HepG2 (cell line): ENCODE measurements around the gene LINGO3. TPM values are rescaled to one million over a fixed set of nuclear protein-coding genes. Genes with fewer than 3 reads are reported as not detected.
A peak's percentile ranks its signal among the peaks of the same experiment; 100 is the strongest.

ENCODE experiments used
- ATAC-seq: fragments of 200-7000 bp; cut with Tn5 transposase; 3 replicates; pipeline ENCODE4 v1.9.1; 2020; ENCODE audit warnings: mild to moderate bottlenecking, moderate library complexity
- BruUV-seq: library from RNA; stranded (reverse); fragments of 400-500 nt; replicated peaks from 2 replicates; lab custom pipeline; 2021; lab: Mats Ljungman, UMichigan
- CTCF ChIA-PET: fragments of 300-600 bp; formaldehyde crosslinking; extraction: SDS; loops from one replicate; lab custom pipeline; 2021; ENCODE audit warnings: low total read pairs, inconsistent platforms, low intra/inter-chr PET ratio; lab: Yijun Ruan, JAX
- POLR2A ChIA-PET: fragments of 350-600 bp; sonication (Branson Sonifier 250); formaldehyde crosslinking; loops from one replicate; lab custom pipeline; 2020; ENCODE audit warnings: antibody characterized with exemption, inconsistent platforms; lab: Yijun Ruan, JAX
- DNase-seq: peaks from one replicate; pipeline ENCODE4 v3.0.0-alpha.2; 2015; ENCODE audit warnings: low spot score
- FAIRE-seq: peaks from 3 replicates; lab custom pipeline; 2011; peaks lifted over from hg19 to GRCh38; lab: Jason Lieb, UNC
- H2AFZ ChIP-seq: one replicate; pipeline ENCODE4 v1.6.1; 2011; ENCODE audit warnings: low read length, inconsistent platforms
- H3K27ac ChIP-seq: fragments of 300-600 bp; 3 replicates; pipeline ENCODE4 v1.8.0; 2011; ENCODE audit warnings: mixed run types, mild to moderate bottlenecking, mixed read lengths, low read length, inconsistent platforms; ENCODE audit not compliant: insufficient read depth; ENCODE audit errors: extremely low read length
- H3K27me3 ChIP-seq, 2 experiments: fragments of 200-600 bp in 1 of 2; 2 replicates in 1 of 2; 3 replicates in 1 of 2; pipeline versions ENCODE4 v1.6.0 to v1.8.0; 2011; ENCODE audit warnings: low read length in 2 of 2, mild to moderate bottlenecking in 2 of 2, moderate library complexity in 2 of 2, inconsistent platforms in 1 of 2; ENCODE audit not compliant: insufficient read depth in 2 of 2, control insufficient read depth in 1 of 2
- H3K36me3 ChIP-seq, 2 experiments: fragments of 200-600 bp in 1 of 2; replicated peaks in 1 of 2; 2 replicates in 1 of 2; 3 replicates in 1 of 2; pipeline versions ENCODE4 v1.5.1 to v1.8.0; 2011; ENCODE audit warnings: low read length in 2 of 2, inconsistent platforms in 1 of 2; ENCODE audit not compliant: insufficient read depth in 2 of 2, control insufficient read depth in 1 of 2
- H3K4me1 ChIP-seq: 2 replicates; pipeline ENCODE4 v1.5.1; 2012; ENCODE audit warnings: low read length, inconsistent platforms; ENCODE audit not compliant: insufficient read depth
- H3K4me2 ChIP-seq: 2 replicates; pipeline ENCODE4 v1.6.0; 2011; ENCODE audit warnings: low read depth, low read length, inconsistent platforms
- H3K4me3 ChIP-seq, 3 experiments: fragments of 200-600 bp in 1 of 3; sonication (generic), shearing (Covaris generic) in 1 of 3; replicated peaks in 1 of 3; 2 replicates each; pipeline ENCODE4 v1.5.1; 2011 to 2016; ENCODE audit warnings: low read length in 3 of 3, inconsistent platforms in 2 of 3, low read depth in 2 of 3, mild to moderate bottlenecking in 2 of 3, control low read depth in 1 of 3, mixed read lengths in 1 of 3; ENCODE audit not compliant: insufficient read depth in 1 of 3
- H3K79me2 ChIP-seq: one replicate; pipeline ENCODE4 v1.6.1; 2011; ENCODE audit warnings: low read length, inconsistent platforms; ENCODE audit not compliant: insufficient read depth
- H3K9ac ChIP-seq: 2 replicates; pipeline ENCODE4 v1.6.0; 2011; ENCODE audit warnings: mild to moderate bottlenecking, low read depth, low read length, inconsistent platforms; ENCODE audit not compliant: insufficient read depth
- H3K9me3 ChIP-seq: 2 replicates; pipeline ENCODE4 v1.5.1; 2012; ENCODE audit warnings: mild to moderate bottlenecking, low read length
- H4K20me1 ChIP-seq: 2 replicates; pipeline ENCODE4 v1.6.0; 2011; ENCODE audit warnings: inconsistent platforms, mild to moderate bottlenecking, low read length, moderate library complexity; ENCODE audit not compliant: insufficient read depth
- CTCF ChIP-seq: sonication (generic); formaldehyde crosslinking; IDR thresholded peaks from 2 replicates; pipeline ENCODE4 v1.5.0; 2020; ENCODE audit warnings: mild to moderate bottlenecking, missing genetic modification reagents, moderate library complexity
- KDM2A ChIP-seq: sonication (generic); formaldehyde crosslinking; IDR thresholded peaks from 2 replicates; pipeline ENCODE4 v1.4.0; 2020; ENCODE audit warnings: low read depth, missing genetic modification reagents, borderline replicate concordance
- KDM5B ChIP-seq: sonication (generic); formaldehyde crosslinking; IDR thresholded peaks from 2 replicates; pipeline ENCODE4 v1.4.0; 2020; ENCODE audit warnings: missing genetic modification reagents, mild to moderate bottlenecking, borderline replicate concordance
- ZNF687 ChIP-seq: sonication (generic); formaldehyde crosslinking; IDR thresholded peaks from 2 replicates; pipeline ENCODE4 v1.5.1; 2020; ENCODE audit warnings: mild to moderate bottlenecking, missing genetic modification reagents, moderate library complexity
- WGBS: methylation state at CpG from one replicate; pipeline ENCODE4 v1.1.6; 2017; ENCODE audit warnings: low lambda C conversion rate; 5-methylcytosine and 5-hydroxymethylcytosine counted together
- in situ Hi-C: cut with HindIII; loops from 2 replicates; pipeline ENCODE4 v1.10.0; 2017; ENCODE audit warnings: low pct_unique_long_range_greater_than_20kb; ENCODE audit not compliant: extremely low pct_ligation_motif_present
- intact Hi-C: fragments of 100-400 bp; cut with micrococcal nuclease; formaldehyde crosslinking; loops from one replicate; pipeline ENCODE4 v1.10.0; 2022; ENCODE audit not compliant: unreplicated experiment
- polyA plus RNA-seq, 8 experiments: library from polyadenylated mRNA; depleted of rRNA in 3 of 8; stranded (reverse) in 7 of 8; unstranded in 1 of 8; fragments of >200 nt; fragmentation: Illumina TruSeq in 4 of 8; extraction: Trizol in 4 of 8; gene quantifications; 2 replicates each; pipeline versions ENCODE4 v1.2.1 to v1.2.3, GENCODE V29; 2011 to 2016; ENCODE audit warnings: low read depth in 4 of 8, missing spikeins in 1 of 8, mixed read lengths in 1 of 8; ENCODE audit not compliant: insufficient read depth in 1 of 8
- total RNA-seq, 5 experiments: library from RNA; depleted of rRNA; stranded (reverse); fragments of >200 nt; fragmentation: Illumina TruSeq; extraction: Trizol; gene quantifications; 2 replicates each; pipeline ENCODE4 v1.2.3, GENCODE V29; 2016; ENCODE audit warnings: low read depth in 1 of 5

Gene LINGO3
- total and polyA plus RNA-seq, 2 of the 13 experiments (the other 11 are each of a cell fraction or from before 2014, with no cell fraction given), result not detected

DNA sequence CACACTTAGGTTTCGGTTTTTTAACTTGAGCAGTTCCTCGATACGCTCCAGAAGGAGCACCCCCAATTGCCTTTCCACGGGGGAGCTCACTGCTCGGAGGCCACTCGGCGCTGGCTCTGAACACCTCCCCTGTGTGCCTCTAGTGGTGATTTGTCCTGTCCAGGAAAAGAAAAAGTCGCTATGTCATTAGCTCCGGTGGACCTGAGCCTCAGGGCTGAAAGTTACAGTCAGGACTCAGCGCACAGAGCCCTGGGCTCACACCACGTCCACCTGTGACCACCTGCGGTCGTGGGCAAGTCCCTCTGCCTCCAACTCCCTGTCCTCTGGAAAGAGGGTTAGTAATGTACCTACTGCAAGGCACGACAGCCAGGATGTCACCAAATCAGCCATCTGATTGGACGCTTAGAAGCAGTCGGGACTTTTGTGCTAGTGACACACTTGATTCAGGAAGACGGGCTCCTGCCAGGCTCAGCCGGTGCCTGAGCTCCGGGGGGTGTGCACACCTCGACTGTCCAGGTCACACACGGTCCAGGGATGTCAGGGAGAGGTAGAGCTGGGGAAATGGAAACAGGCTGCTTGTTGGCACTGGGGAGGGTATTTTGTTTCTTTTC, 48.2 kb upstream of the LINGO3 start:
- ChIA-PET POLR2A (no interaction called here), CTCF (no interaction called here)
- no peaks in the 10 kb centered on the region for H4K20me1 ChIP-seq
- H3K4me1 ChIP-seq, result no peaks in the 10 kb centered on the region
- WGBS, result 42% methylated on average over 12 of the region's 21 CpGs
- intact Hi-C loops, result no loop called here
- no peak for FAIRE-seq
- DNase-seq, result no peak
- no peak overlapping the region for H3K9ac ChIP-seq
- H3K9me3 ChIP-seq, result no peaks in the 10 kb centered on the region
- H3K27ac ChIP-seq, result no peak overlapping the region
- no peaks in the 10 kb centered on the region for H3K79me2 ChIP-seq
- H2AFZ ChIP-seq, result no peak overlapping the region
- no peaks in the 10 kb centered on the region for H3K36me3 ChIP-seq
- BruUV-seq, result no TSS peak
- H3K4me2 ChIP-seq, result no peak overlapping the region
- TF ChIP-seq KDM5B (no peak), KDM2A (CRISPR knock-in tag) (0 out of 2 replicates have a peak, but pooled peaks have one; percentile 14), CTCF (CRISPR knock-in tag) (0 out of 2 replicates have a peak, but pooled peaks have one; percentile 8), ZNF687 (CRISPR knock-in tag) (0 out of 2 replicates have a peak, but pooled peaks have one; percentile 15)
- TF ChIP-seq, all 625 proteins: peak for 3
- no peak overlapping the region for H3K4me3 ChIP-seq
- peak; percentile 44; the same call in 2 of the 3 replicates for ATAC-seq
- in situ Hi-C loops, result no loop called here
- H3K27me3 ChIP-seq, result peaks cover 2 to 14% of the 10 kb centered on the region in 2 experiments; a peak in 4 of 5 replicates
